ENCODE data around the gene EEPD1.

Gene EEPD1

DNA sequence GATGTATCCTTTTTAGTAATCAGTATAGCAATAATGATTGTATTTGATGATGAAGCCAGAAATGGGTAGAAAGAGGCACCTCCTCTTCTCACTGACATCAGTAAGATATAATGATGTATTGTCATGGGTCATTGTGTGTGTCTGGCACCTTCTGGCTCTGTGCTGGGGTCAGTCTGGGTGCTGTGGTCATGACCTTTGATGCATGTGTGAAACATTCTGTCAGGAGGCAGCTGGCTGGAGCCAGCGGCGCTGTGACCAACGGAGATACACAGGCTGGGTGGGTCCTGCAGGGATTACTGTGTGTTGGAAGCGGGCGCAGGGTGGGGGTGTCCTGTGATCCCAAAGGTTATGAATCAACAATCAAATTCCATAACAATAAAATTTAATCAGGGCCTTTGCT lies 35.2 kb downstream of the EEPD1 start:
- Mint-ChIP-seq H3K9me3 (ENCODE audit: low read depth) (no peaks in the 10 kb centered on the region), H3K36me3 (no peaks in the 10 kb centered on the region), H3K27me3 (no peaks in the 10 kb centered on the region), H3K4me3 (no peak overlapping the region), H3K4me1 (ENCODE audit: low read depth) (no peaks in the 10 kb centered on the region), H3K27ac (no peak overlapping the region)

DNA sequence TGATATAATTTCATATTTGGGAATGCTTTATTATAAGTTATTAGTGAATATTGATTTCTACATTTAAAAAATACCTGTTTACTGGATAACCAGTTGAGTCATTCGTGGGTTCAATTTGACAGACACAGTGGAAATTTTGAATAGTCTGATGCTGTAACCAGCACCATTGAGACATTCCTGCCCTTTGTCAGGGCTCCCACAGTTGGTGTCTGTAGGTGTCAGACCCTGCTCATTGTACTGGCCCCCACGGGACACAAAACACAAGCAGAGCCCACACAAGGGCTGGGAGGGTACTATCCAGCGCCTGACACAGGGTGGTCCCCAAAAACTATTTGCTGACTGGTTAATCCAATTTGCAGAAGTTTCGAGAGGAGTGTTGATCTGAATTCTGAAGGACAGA lies 35.9 kb downstream of the EEPD1 start:
- no peaks in the 10 kb centered on the region for H3K4me1 Mint-ChIP-seq (ENCODE audit: low read depth)
- H3K27ac Mint-ChIP-seq: no peak overlapping the region
- no peaks in the 10 kb centered on the region for H3K36me3 Mint-ChIP-seq
- H3K27me3 Mint-ChIP-seq: no peaks in the 10 kb centered on the region
- no peaks in the 10 kb centered on the region for H3K9me3 Mint-ChIP-seq (ENCODE audit: low read depth)
- H3K4me3 Mint-ChIP-seq: no peak overlapping the region

DNA sequence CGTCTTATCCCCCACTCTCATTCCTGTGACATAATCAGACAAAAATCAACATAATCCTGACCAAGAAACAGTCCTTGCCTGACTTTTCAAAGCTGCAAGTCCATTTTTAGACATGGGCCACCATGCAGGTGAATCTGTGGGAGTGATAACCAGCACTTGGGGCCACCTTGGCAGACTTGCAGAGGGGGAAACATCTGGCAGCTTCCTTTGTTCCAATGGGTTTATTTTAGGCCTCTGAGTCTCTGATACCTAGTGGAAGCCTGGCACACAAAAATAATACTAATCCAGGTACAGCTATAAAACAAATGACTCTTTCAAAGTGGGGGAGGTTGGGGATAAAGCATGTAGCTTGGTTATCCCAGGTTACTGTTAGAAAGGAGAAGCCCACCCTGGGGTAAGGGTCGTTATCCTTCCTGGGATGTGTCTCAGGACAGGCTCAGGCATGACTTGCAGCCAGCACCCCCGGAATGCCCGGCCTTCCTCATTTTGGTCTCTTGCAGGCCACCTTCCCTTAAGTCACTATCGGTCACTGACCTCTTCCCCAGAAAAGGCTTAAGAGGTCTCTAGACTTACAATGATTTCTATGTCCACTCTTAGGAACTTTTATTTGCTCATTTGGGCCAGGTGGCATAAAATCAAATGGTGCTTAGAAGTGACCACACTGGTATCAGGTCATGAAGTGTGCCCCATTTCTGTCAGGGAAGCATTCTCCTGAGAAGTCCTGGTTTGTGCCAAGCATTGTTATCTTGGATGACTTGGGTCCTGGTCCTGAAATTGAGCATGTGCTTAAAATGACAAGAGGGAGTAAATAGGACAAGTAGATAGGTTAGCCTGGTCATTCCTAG lies 37.6 kb downstream of the EEPD1 start:
- no peaks in the 10 kb centered on the region for H3K4me1 Mint-ChIP-seq (ENCODE audit: low read depth)
- no peak overlapping the region for H3K4me3 Mint-ChIP-seq
- no peaks in the 10 kb centered on the region for H3K36me3 Mint-ChIP-seq
- no peaks in the 10 kb centered on the region for H3K27me3 Mint-ChIP-seq
- no peaks in the 10 kb centered on the region for H3K9me3 Mint-ChIP-seq (ENCODE audit: low read depth)
- H3K27ac Mint-ChIP-seq: no peak overlapping the region

DNA sequence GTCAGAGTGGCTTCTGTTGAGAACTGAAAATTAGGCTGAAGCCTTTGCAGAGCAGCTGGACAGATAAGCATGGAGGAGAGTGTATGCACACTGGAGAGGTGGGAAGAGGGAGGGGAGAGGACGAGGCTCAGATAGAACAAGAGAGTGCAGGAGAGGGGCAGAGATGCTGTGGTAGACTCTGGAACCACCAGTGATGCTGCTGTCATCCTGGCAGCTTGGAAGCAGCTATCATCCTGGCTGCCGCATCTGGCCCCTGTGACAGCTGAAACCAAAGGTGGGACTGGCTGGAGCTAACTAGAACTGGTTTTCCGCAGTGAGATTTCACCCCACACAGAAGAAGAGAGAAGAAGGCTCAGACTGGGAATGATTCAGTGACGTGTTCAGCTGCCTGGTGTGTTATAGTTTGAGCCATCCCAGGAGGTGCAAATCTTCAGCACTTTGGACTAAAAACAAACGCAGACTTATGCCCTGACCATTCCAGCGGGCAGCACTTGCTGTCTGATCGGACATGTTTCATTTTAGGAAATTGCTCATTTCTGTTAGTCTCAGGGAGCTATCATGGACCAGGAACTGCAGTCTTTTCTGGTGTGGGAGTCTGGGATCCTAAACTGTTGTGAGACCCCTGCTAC lies 38.4 kb downstream of the EEPD1 start:
- H3K9me3 Mint-ChIP-seq (ENCODE audit: low read depth): no peaks in the 10 kb centered on the region
- no peaks in the 10 kb centered on the region for H3K36me3 Mint-ChIP-seq
- no peaks in the 10 kb centered on the region for H3K27me3 Mint-ChIP-seq
- no peak overlapping the region for H3K27ac Mint-ChIP-seq
- no peak overlapping the region for H3K4me3 Mint-ChIP-seq
- H3K4me1 Mint-ChIP-seq (ENCODE audit: low read depth): no peaks in the 10 kb centered on the region

DNA sequence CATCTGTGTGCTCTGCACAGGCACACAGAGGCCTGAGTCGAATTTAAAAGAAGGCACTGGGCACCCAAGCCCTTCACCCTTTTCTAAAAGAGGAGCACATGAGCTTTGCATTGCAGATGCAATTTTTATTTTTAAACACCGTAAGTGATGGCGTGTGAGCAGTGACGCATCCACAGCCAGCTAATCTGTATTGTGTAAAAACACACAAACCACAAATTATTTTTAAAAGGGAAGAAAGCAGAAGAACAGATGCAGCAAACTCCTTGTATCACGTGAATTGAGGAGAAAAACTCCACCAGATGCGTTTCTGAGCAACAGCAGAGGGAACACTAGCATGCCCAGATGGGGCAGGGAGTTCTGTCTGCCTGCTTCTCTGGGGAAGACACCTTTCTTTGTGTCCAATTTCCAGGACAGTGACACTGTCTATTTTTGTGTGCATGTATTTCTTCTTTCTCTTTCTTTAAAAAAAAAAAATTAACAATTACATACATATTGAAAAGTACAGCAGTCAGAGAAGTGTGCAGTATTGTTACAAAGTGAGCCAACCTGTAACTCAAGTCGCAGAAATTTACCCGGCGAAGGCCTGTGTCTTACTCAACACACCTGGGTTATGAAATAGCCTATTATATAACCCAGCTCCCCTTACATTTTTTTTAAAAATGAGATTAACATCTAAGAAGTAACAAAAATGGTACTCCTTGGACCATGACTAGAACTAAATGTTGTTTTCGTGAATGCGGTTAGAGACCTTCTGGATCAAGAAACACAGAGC lies 39.2 kb downstream of the EEPD1 start:
- H3K4me3 Mint-ChIP-seq: no peak overlapping the region
- H3K4me1 Mint-ChIP-seq (ENCODE audit: low read depth): no peaks in the 10 kb centered on the region
- no peaks in the 10 kb centered on the region for H3K27me3 Mint-ChIP-seq
- H3K9me3 Mint-ChIP-seq (ENCODE audit: low read depth): no peaks in the 10 kb centered on the region
- no peaks in the 10 kb centered on the region for H3K36me3 Mint-ChIP-seq
- no peak overlapping the region for H3K27ac Mint-ChIP-seq

DNA sequence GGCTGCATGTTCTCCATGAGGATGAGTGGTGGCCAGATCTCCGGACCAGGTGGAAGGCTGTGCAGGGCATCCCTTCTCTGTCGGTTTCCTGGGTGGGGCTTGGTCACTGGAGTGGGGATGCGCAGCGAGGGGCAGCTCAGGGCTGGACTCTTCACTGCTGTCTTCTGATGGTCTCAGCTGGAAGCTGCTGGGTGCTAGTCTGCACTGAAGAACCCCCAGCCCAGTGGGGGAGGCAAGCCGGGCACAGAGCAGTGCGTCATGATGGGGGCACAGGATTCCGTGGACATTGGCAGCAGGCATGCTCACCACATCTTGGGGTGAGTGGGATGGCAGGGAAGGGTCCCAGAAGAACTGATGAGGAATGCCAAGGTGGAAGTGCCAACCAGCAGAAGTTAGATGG lies 39.8 kb downstream of the EEPD1 start:
- H3K9me3 Mint-ChIP-seq (ENCODE audit: low read depth): no peaks in the 10 kb centered on the region
- H3K36me3 Mint-ChIP-seq: no peaks in the 10 kb centered on the region
- H3K4me1 Mint-ChIP-seq (ENCODE audit: low read depth): no peaks in the 10 kb centered on the region
- no peaks in the 10 kb centered on the region for H3K27me3 Mint-ChIP-seq
- H3K4me3 Mint-ChIP-seq: no peak overlapping the region
- H3K27ac Mint-ChIP-seq: no peak overlapping the region

DNA sequence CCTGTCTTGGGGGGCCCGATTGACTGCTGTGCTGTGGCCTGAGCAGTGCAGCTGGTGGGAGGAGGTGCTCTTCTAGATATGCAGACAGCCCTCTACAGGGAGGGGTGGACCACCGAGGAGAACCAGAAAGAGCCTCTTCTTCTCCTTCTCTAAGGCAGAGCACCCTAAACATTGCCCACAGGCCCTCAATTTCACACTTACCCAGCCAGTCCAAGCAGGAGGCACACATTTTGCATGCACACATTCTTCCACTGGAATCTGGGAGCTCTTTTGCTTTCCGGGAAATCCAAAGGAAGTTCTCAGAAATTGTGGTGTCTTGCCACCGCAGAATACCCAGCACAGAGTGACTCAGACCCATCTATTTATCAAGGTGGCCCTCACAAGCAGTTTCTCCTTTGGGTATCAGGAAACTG lies 45.8 kb downstream of the EEPD1 start:
- Mint-ChIP-seq H3K4me1 (ENCODE audit: low read depth) (peaks cover 17% of the 10 kb centered on the region), H3K27ac (no peak overlapping the region), H3K36me3 (no peaks in the 10 kb centered on the region), H3K9me3 (ENCODE audit: low read depth) (no peaks in the 10 kb centered on the region), H3K27me3 (no peaks in the 10 kb centered on the region), H3K4me3 (no peak overlapping the region)

DNA sequence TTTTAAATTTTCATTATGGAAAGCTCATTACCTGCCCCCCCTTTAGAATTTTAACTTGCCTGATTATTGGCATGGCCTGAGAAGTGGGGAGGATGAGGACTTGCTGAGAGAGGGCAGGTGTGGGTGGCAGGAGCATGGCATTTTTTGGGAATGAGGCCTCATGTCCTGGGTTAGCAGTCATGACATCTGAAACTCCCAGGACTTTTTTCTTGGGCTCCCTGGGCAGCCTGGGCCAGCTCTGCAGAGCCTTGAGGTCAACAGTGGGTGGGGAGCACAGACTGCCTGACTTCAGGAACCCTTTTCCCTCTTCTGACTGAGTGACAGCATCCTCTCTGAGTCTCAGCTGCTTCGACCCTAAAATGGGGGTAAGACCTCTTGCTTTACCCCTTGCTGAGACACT lies 46.3 kb downstream of the EEPD1 start:
- no peaks in the 10 kb centered on the region for H3K9me3 Mint-ChIP-seq (ENCODE audit: low read depth)
- H3K4me3 Mint-ChIP-seq: no peak overlapping the region
- H3K4me1 Mint-ChIP-seq (ENCODE audit: low read depth): peaks cover 17% of the 10 kb centered on the region
- no peak overlapping the region for H3K27ac Mint-ChIP-seq
- no peaks in the 10 kb centered on the region for H3K36me3 Mint-ChIP-seq
- H3K27me3 Mint-ChIP-seq: no peaks in the 10 kb centered on the region

DNA sequence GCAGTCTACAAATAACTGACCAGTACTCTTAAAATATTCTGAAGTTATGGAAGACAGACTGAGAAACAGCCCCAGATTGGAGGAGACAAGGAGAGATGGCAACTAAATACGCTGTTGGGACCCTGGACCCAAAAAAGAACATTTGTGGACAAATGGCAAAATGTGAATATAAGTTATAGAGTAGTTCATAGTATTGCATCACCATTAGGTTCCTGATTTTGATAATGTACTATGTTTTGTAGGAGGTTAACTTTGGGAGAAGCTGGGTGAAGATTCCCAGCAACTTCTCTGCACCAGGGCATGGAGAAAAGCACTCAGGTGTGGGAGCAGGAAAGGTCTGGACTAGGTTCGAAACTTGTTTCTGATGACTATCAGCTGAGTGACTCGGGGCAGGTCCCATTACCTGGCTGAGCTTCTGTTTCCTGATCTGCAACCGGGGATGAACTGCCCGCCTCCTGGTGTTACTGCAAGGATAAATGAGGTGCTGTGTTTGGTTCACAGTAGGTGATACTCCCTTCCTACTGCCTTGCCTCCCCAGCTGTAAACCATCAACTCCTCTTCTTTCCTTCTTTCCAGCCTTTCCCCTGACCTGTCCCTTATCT lies 48.2 kb downstream of the EEPD1 start:
- no peaks in the 10 kb centered on the region for H3K27me3 Mint-ChIP-seq
- H3K36me3 Mint-ChIP-seq: no peaks in the 10 kb centered on the region
- H3K4me1 Mint-ChIP-seq (ENCODE audit: low read depth): peaks cover 17% of the 10 kb centered on the region
- no peaks in the 10 kb centered on the region for H3K9me3 Mint-ChIP-seq (ENCODE audit: low read depth)
- H3K27ac Mint-ChIP-seq: no peak overlapping the region
- H3K4me3 Mint-ChIP-seq: no peak overlapping the region

DNA sequence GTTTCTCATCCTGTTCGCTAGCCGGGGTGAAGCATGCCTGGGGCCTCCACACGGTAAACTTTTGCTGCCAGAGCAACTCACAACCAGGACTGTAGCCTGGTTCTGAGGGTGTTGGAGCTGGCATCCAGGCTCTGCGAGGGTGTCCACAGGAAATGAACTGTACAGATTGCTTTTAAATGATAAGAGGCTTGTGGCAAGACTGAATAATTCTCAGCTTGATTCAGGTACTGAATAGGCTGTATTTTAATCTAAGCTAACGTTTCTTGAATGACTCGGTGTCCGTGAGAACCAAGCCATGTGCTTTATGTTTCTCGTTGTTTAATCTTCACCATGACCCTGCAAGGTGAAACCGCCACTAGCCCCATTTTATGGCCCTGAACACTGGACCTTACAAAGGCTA lies 49.3 kb downstream of the EEPD1 start:
- Mint-ChIP-seq H3K27me3 (no peaks in the 10 kb centered on the region), H3K36me3 (no peaks in the 10 kb centered on the region), H3K27ac (no peak overlapping the region), H3K9me3 (ENCODE audit: low read depth) (no peaks in the 10 kb centered on the region), H3K4me1 (ENCODE audit: low read depth) (peaks cover 18% of the 10 kb centered on the region), H3K4me3 (no peak overlapping the region)

DNA sequence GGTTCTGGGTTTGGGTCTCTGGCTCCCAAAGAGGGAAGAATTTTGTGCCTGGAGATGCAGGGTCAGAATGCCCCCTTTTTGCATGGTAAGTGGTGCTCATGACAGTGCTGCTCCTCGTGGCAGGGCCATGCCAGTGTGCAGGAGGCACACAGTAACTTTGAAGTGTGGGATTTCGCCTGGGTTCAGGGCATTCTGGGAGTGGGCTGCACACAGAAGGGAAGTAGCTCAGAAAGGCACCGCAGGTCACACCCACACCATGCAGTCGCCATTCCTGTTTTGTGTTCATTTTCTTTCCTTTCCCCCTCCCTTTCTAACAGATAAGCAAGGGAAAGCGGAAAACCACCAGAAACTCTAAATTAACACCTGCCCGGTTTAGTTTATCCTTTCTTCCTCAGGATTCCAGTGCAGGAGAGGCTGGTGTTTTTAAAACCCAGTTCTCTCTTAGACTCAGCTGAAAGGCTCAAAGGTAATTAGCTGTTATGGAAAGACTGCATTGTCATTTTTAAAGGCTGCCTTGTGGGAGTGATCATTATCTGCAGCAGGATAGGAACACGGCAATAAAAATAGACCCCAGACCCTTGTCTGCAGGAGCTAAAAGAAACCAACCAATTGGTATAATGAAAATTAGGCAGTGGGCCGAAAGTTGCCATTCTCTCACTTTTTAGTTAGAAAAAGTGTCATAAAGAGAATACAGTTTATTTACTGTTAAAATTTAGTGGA lies 50.2 kb downstream of the EEPD1 start:
- no peak overlapping the region for H3K27ac Mint-ChIP-seq
- H3K36me3 Mint-ChIP-seq: no peaks in the 10 kb centered on the region
- no peaks in the 10 kb centered on the region for H3K9me3 Mint-ChIP-seq (ENCODE audit: low read depth)
- peaks cover 26% of the 10 kb centered on the region for H3K4me1 Mint-ChIP-seq (ENCODE audit: low read depth)
- no peaks in the 10 kb centered on the region for H3K27me3 Mint-ChIP-seq
- no peak overlapping the region for H3K4me3 Mint-ChIP-seq

DNA sequence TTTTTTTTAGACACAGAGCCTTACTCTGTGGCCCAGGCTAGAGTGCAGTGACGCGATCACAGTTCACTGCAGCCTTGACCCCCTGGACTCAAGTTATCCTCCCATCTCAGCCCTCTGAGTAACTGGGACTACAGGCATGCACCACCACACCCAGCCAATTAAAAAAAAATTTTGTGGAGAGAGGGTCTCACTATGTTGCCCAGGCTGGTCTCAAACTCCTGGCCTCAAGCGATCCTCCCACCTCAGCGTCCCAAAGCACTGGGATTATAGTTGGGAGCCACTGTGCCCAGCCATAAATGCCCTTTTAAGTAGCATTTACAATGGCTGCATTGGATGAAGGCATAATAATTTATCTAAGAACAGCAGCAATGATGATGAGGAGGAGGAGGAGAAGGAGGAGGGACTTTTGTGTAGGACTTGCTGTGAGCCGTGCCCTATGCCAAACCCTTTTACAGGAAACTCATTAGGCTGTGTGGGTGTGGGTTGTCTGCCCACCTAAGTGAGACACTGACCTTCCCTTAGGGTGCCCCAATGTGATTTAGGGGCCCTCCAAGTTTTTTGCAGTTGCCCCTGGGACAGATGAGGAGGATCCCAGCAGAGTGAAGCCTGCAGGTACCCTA lies 51.1 kb downstream of the EEPD1 start:
- Mint-ChIP-seq H3K27me3 (no peaks in the 10 kb centered on the region), H3K9me3 (ENCODE audit: low read depth) (no peaks in the 10 kb centered on the region), H3K36me3 (no peaks in the 10 kb centered on the region), H3K27ac (no peak overlapping the region), H3K4me1 (ENCODE audit: low read depth) (peaks cover 34% of the 10 kb centered on the region), H3K4me3 (no peak overlapping the region)

DNA sequence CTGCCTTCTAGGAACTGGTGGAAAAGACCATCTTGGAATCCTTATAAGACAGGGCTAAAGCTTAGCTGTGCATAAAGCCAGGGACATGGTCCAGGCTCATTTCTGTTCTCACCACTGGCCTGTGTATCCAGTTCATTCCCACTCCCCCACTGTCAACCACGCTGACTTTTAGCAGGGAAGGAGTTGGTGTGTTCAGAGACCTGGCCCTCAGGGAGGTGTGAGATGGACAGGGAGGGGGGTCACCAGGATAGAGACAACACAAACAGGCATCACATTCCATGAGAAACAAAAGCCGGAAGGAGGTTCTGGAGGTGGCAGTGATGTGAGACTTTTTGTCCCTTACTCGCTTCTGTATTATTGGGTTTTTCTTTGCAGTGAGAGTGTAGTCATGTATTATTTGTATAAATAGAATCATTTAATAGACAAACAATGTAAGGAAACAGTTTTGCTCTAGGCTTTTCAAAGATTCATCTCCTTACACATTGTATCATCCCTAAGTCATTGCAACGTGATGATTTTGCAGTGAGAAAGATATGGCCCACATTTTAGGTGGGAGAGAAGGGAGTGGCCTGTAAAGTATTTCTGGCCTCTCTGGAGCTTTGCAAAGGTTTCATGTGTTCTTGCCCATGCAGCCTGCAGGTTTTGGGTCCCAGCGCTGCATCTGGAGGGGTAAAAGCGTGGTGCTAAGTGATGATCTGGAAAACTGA lies 52.0 kb downstream of the EEPD1 start:
- no peaks in the 10 kb centered on the region for H3K9me3 Mint-ChIP-seq (ENCODE audit: low read depth)
- no peak overlapping the region for H3K4me3 Mint-ChIP-seq
- H3K4me1 Mint-ChIP-seq (ENCODE audit: low read depth): peaks cover 43% of the 10 kb centered on the region
- H3K27me3 Mint-ChIP-seq: no peaks in the 10 kb centered on the region
- no peaks in the 10 kb centered on the region for H3K36me3 Mint-ChIP-seq
- no peak overlapping the region for H3K27ac Mint-ChIP-seq

DNA sequence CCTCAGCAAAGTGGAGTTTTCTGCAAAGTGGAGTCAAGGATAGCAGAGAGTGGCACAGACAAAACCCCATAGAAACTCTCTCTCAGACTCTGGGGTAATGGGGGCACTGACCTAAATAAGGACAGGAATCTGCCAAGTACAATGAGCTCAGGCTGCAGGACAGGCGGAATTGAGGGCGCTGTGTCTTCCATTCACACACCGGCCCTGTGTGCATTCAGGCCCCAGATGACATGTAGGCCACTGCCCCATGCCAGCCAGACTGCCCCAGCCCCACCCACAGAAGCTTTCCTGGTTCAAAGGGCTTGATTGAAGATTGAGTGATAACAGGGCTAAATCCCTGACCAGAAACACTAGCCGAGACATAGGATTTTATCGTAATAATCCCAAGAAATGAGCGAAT lies 52.7 kb downstream of the EEPD1 start:
- Mint-ChIP-seq H3K36me3 (no peaks in the 10 kb centered on the region), H3K4me1 (ENCODE audit: low read depth) (peaks cover 47% of the 10 kb centered on the region), H3K27me3 (peaks cover 2% of the 10 kb centered on the region), H3K27ac (no peak overlapping the region), H3K9me3 (ENCODE audit: low read depth) (no peaks in the 10 kb centered on the region), H3K4me3 (no peak overlapping the region)

All from activated naive CD8-positive, alpha-beta T cell (primary cell).